HG02763 (cell line): ENCODE data around the gene CKB.

Source experiments
- ATAC-seq: cut with Tn5 transposase; IDR thresholded peaks from one replicate; pipeline ENCODE4 v1.9.1; 2021; ENCODE audit warnings: mild to moderate bottlenecking, moderate library complexity; ENCODE audit not compliant: unreplicated experiment

CKB gene

DNA sequence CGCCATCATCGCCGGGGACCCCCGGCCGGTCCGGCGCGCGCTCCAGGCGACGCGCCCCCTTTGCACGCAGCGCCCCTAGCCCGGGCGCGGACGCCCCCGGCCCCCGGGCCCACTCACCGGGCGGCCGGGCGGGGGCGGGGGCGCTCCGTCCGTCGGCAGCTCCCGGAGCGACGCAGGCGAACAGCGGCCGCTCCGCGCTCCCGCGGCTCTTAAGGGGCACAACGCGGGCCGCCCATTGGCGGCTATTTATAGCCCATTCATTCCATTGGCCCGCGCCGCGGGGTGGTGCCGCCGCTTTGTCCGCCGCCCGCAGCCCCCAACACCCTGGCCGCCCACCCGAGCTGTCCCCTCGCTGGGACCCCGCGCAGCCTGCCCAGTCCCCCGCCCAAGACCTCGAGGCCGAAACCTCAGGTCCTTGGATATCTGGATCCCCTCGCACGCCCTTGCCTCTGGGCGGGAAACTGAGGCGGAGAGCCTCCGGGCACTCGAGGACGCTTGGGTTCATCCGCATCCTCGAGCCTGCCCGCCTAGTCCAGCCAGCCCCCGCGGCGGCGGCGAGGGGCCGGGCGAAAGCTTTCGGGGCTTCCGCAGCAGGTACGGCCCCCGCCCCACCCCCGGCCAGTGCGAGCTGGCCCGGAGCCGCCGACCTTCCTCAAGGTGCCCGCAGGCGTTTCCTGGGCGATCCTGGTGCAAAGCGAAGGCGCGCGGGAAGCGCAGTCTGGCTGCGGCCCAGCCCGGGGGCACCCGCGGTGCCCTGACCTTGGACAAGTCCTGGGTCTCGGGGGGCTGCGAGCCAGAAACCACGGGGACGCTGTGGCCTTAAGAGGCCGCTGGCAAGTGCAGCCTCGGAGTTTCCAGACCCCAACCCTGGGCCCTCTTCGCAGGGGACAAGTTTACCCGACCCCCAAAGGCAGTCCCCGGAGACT, at the start of gene CKB:
TSS of gene CKB (minus strand) at position 182 of the 926 bp plus-strand sequence. CDS start 337 bp downstream, outside the sequence.
- ATAC-seq, result no peak

DNA sequence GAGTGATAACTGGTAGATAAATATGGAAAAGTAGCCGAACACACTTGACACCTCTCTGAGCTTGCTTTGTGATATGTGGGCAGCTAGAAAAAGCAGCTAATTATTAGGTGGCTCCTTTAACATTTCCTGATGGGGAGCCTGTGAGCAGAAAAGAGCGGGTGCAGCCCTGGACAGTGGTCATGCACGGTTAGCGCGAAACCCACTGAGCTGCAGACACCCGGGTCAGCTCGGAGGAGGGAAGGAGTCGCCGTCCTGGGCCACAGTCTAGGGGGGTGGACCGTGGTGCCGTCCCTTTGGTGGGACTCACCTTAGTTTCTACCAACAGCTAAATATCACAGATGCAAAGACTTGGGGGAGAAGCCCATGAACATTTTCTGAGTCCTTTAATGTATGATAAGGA, 46.8 kb upstream of the CKB start:
- no peak for ATAC-seq

DNA sequence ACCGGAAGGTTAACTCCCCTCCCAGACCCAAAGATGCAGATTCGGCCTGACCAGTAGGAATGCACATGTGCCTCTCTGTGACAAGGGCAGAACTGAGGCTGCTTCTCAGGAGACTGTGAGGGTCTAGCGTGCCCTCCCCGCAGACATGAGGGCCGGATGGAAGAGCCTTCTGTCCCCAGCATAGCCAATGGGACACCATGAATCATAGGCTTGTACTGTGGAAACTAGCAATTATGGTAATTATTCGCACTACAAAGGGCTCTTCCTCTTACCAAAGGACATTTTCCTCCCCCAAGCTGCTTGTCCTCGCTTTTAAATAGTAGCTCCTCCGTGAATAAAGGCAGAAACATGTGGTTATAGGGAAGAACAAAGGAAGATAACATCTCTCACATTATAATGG, 46.3 kb upstream of the CKB start:
- no peak for ATAC-seq

DNA sequence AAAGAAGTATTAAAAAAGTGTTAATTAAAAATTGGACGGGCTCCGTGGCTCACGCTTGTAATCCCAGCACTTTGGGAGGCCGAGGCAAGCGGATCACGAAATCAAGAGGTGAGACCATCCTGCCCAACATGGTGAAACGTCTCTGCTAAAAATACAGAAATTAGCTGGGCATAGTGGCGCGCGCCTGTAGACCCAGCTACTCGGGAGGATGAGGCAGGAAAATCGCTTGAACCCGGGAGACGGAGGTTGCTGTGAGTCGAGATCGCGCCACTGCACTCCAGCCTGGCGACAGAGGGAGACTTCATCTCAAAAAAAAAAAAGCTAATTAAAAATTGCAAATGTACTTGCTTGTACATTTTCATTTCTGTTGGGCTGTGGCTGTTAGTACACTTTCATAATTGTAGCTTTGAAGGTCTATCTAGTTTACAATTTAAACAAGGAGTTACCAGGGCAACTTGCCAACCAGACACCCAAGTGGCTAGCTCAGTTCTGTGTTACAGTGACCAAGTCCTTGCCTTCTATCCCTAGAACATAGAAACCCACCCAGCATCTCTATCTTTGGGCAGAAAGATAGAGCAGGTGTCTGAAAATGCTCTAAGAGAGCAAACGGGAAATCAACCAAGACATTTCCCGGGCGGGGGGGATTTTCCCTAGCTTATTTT, 41.3 kb upstream of the CKB start:
- ATAC-seq, result no peak

DNA sequence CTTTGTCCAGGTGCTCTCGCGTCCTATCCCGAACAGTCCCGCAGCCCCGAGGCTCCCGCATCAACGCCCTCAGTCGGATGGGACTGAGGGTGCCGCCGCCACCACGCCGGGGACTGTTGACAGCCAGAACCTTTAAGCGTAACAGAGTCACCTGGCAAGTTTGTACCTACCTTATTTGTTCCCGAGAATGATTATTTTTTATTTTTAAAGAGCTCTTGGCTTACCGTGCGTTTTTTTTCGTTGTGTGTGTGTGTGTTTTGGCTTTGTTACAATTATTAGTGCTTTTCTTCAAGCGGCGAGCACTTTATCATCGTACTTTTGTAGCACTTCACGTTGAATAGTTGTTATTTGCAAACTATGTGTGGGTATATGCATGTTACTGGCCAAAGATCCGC, 40.6 kb upstream of the CKB start:
- no peak for ATAC-seq

DNA sequence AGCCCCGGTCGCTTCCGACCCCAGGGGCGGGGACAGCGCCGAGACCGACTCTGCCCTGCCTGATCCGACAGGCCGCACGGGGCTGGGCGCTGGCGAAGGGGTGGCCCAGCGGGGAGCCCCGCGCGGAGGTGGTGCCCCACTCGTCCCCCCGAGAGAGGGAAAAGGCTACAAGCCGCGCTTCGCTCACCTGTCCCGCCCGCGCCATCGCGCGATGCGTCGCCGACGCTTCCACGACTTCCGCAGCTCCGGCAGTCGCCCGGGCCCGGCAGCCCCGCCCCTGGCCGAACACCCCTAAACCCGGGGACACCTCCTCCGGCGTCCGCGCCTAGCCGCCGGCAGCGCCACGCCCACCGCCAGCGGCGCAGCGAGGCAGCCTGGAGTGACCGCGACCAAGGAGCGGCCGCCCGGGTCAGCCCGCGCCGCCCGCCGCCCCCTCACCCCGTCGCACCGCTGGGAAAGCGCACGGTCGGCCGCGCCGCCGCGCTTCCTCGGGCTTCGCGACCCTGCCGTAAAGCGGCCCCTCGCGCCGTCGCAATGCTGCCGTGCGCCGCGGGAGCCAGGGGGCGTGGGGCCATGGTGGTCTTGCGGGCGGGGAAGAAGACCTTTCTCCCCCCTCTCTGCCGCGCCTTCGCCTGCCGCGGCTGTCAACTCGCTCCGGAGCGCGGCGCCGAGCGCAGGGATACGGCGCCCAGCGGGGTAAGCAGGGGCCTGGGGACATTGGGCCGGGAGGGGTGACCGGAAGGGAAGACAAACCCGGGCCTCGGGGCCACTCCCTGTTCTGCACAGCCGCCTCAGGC, 40.0 kb upstream of the CKB start, which contains the start of the genes BAG5 and COA8:
TSS of gene BAG5 (minus strand) at position 229 of the 797 bp plus-strand sequence. CDS start 1,493 bp downstream, outside the sequence.
TSS of gene COA8 (plus strand) at position 532 of the 797 bp plus-strand sequence. CDS start at position 574, 42 bp downstream.
- peak; percentile 73 for ATAC-seq

DNA sequence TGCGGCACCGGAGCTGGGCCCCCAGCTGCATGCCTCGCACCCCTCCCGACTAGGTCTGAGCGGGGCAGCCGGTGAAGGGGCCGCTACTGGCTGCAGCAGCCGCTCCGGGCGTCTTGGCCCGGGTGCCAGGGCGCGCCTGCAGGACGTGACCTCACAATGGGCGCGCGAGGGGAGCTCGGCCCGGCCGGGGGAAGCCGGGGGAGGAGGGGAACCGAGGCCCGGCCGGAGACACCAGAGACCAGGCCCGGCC, 39.5 kb upstream of the CKB start:
- ATAC-seq, result peak; percentile 24

DNA sequence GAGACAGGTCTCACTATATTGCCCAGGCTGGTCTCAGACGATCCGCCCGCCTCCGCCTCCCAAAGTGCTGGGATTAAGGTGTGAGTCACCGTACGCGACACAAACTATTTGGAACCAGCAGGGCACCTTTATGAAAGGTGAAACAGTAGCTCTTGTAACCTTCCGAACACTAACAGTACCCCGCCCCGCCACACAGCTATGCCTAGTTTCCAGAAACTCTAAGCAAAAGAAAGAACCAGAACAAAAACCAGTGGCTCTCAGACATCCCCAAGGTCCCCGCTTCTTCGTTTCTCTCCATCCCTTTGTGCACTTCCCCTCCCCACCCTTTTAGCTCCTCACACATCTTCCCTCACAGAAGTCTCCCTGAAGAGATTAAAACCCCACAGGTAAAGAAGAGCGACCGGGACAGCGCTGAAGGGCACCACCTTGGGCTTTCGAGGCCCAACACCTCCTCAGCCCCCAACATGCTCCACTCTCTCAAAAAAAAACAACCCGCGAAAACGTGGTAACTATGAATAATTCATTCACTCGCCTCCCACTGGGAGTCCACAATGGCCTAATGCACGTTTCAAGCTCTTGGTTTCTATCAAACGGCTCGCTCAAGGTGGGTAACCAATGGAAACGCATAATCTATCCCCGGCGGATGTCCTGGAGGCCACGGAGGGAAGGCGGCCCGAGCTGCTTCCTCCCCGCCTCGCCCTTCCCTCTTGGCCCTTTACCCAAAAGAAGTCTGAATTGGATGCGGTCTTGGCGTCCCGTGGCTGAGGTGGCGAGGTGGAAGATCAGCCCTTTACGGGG, 39.0 kb upstream of the CKB start:
- ATAC-seq, result peak; percentile 8

DNA sequence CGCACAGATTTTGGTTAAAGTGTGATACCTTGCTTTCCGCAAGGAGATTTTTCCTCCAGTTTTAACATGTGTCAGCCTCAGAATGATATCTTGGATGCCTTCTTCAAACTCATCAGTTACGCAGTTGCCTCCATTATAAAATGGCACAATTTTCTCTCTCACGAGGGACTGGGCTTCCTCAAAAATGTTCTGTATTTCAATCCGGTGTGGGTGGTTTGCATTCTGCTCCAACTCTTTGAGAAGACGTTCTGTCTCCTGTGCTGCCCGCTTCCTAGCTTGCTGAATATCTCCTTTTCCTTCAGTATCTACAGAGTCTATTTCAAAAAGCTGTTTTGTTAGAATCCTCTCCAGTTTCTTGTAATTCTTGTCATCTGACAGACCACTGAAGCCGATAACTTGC, 38.1 kb upstream of the CKB start:
- ATAC-seq, result no peak

DNA sequence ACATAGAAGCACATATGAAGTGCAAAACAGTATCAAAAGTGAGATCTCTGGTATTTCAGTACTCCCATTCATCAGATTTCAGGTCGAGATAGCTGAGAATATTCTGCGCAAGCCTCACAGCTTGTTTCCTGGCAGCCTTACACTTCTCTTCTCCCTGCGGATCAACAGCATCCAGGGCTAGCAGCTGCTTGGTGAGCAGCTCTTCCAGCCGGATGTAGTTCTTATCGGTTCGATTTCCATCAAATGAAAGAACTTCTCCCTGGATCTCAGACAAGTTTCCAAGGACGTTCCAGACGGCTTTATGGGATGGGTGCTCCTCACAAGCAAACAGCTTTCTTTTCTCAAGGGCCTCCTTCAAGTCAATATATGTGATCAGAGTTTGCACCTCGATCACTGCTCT, 37.1 kb upstream of the CKB start:
- ATAC-seq, result no peak

DNA sequence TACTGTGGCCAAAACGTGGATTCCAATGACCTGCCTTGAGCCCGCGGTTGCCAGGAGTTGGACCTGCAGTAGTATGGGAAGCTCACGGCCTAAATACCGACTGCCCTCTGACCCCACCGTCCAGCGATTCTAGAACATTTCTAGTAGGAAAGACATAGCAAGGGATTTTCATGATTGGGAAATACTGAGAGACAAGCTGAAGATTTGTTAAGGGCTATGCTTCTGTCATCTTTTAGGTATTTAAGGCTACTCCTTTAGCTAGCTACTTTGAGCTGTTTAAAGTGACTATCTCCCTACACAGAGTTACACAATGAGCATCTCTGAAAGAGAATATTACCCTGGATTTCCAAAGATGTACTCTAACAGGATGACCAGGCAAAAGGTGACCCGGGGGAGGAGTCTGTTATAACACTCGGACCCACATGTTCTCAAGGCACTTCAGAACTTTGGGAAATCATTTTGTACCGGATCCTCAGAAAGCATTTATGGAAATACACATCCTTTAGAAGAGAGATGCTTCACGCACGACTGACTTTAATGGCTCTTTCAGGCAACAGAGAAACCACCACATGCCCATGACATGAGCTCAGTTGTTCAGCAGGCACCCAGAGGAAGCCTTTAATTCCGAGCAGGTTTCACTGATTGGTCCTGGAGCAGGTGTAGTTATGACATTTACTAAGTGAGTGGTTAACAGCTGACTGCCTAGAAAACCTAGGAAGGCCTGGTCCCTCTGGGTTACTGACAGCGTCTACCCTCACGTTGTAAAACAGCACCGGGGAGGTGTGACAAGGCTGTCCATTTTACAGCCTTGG, 35.6 kb upstream of the CKB start:
- no peak for ATAC-seq

DNA sequence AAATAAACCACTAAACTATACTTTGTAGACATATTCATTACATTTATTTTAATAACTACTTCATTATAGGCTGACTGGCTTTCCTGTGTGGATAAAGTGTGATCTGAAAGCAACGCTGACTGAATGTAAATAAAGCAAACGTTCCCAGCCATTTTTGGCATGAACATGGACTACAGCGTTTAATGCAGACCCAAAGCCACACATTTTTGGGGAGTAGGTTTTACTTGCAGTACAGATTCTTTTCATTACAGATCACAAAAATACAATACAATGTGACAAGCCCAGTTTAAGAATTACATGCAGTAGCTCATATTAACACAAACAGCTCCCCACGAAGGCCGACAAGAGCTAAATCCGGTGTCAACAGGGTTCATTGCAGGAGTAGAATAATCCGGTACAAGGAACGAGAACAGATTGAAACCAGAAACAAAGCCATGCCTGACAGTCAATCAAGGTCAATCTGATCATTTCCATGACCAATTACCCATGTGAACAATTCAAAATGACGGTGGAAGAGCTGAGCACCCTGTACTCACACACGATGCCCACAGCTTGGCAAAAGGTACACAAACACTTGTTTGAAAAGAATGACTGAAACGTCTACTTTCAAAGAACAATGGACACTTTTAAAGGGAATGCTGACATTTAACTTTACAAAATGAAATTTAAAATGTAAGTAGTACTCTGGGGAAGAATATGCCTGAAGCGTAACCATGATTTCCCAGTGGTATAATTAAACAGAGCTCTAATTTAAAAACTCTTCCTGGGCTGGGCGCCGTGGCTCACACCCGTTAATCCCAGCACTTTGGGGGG, 34.5 kb upstream of the CKB start:
- no peak for ATAC-seq

DNA sequence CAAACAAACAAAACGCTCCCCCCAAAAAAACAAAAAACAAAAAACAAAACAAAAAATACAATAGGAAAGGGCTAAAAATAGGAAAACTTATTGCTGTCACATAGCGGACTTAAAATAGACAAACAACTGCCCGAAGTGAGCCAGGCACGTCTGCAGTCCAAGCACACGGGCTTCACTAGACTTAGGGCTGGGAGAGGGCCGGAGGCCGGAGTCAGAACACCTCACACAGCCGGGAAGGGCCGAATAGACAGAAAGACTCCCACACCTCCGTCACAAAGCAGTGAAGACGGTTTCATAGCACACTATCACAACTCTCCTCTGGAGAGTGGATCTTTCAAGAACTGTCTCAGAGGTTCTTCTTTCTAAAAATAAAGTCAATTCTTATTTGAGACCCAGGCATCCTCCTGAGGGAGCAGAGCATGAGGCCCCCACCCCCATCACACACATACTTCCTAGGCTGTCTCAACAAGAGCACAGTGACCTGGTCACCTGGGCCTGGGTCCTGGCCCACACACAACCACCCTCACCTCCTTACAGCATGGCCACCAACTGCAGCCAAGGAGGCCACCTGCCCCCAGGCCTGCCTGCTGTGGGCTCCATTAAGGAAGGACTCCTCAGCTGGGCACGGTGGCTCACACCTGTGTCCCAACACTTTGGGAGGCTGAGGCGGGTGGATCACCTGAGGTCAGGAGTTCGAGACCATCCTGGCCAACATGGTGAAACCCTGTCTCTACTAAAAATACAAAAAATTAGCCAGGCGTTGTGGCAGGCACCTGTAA, 33.1 kb upstream of the CKB start:
- no peak for ATAC-seq

DNA sequence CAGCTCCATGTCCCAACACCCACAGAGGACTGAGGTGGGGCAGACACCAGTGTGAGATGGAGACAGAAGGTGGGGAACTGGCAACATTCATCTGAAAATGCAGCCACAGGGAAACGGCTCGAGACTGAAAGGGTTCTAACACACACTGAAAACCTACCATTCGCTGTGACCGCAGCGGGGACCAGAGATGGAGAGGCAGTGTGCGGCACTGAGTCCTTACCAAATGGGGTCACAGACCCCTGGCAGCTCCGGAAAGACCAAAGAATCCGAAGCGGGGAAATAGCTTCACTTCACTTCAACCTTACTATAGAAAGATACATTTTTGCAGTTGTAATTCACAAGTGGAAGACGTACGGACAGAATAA, 30.2 kb upstream of the CKB start:
- no peak for ATAC-seq

DNA sequence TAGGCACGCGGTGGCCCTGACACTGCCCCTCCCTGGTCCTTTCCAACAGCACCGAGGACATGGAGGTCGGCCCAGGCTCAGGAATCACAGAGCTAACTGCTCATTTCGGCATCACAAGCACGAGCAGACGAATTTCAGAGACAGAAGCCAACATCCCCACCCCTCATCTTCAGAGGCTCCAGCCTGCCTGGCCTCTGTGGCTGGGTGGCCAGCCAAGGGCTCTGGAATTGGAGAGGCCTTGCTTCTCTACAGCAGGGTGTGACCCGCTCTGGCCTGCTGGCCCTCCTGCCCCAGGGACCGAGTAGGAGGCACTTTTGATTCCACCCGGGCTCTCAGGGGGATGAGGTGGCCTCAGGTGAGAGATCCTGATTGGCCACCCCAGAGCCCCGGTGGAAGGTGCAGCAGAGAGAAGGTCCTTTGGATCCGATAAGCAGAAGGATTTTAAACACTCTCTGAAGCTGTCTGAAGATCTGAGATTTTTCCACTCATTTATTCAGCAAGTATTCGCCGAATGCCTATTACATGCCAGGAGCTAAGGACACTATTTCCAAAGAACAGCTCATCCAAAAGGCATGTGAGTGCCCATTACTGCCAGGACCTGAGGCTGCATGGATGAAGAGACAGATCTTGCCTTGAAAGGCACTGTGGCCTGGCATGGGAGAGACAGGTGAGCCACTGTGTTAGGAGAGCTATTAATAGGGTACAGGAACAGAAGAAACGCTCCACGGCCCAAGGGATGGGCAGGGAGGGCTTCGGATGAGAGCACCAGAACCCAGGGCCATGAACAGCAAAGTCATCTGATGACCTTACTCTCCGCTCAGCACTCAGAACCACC, 29.6 kb upstream of the CKB start:
- ATAC-seq, result no peak

DNA sequence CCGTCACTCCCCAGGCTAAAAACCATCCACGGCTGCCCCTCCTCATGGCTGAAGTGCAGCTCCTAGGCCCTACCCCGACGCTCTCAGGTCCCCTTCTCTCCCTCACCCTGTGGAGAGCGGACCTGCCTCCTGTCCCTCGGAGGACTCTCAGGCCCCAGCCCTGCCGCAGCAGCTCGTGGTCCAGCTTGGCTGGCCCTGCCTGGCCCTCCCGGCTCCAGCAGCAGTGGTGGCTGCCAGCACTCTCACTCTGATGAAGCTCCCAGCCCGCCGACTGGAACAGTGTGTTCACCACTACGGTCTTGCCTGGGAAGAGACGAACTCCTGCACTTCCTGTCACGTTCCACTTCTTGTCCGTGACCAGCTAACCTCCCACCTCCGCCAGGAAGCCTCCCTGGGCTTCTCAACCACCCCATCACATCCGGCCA, 28.7 kb upstream of the CKB start:
- ATAC-seq, result no peak
